Middle frontal gyrus (tissue), 1 donor: Measurements from ENCODE around the gene AFG1L.
"Not testable (repeated sequence)": the region's sequence is repeated elsewhere in the genome, so short reads cannot be mapped to it uniquely, and the experiment has no call there.

ENCODE experiments used
- DNase-seq: peaks from one replicate; pipeline ENCODE4 v3.0.0-alpha.2; 2015; ENCODE audit warnings: low spot score; ENCODE audit errors: extremely low spot score

The AFG1L gene

GRCh38 chr6:108294727-108295625 is at the start of gene AFG1L:
TSS of gene AFG1L (plus strand) at chr6:108295054. CDS start at chr6:108295080, 26 bp downstream.
- peak; percentile 75 for DNase-seq

GRCh38 chr6:108245095-108245494 is 49.8 kb upstream of the AFG1L start:
- DNase-seq, result not testable (repeated sequence)

GRCh38 chr6:108247965-108248536 is 46.8 kb upstream of the AFG1L start:
- DNase-seq, result no peak

- no peak for DNase-seq
Measured at GRCh38 chr6:108250240-108250866, 44.5 kb upstream of the AFG1L start.

GRCh38 chr6:108251252-108251651 is 43.6 kb upstream of the AFG1L start:
- DNase-seq, result no peak

GRCh38 chr6:108252055-108252454 is 42.8 kb upstream of the AFG1L start:
- DNase-seq, result no peak

- DNase-seq, result no peak
Measured at GRCh38 chr6:108253241-108253640, 41.6 kb upstream of the AFG1L start.

GRCh38 chr6:108254433-108255410 is 40.1 kb upstream of the AFG1L start:
- DNase-seq, result no peak

- no peak for DNase-seq
Measured at GRCh38 chr6:108260126-108260808, 34.6 kb upstream of the AFG1L start.

- DNase-seq, result peak; percentile 81
Measured at GRCh38 chr6:108260809-108261569, 33.9 kb upstream of the AFG1L start, which contains the start of gene SNX3. TSS of gene SNX3 (minus strand) at chr6:108261040. CDS start at chr6:108260921, 119 bp downstream.

GRCh38 chr6:108263371-108263770 is 31.5 kb upstream of the AFG1L start:
- DNase-seq, result no peak

GRCh38 chr6:108268845-108269244 is 26.0 kb upstream of the AFG1L start:
- DNase-seq, result no peak

GRCh38 chr6:108269955-108270354 is 24.9 kb upstream of the AFG1L start:
- not testable (repeated sequence) for DNase-seq

GRCh38 chr6:108274546-108274945 is 20.3 kb upstream of the AFG1L start:
- no peak for DNase-seq

- no peak for DNase-seq
Measured at GRCh38 chr6:108275976-108276375, 18.9 kb upstream of the AFG1L start.

GRCh38 chr6:108277295-108277694 is 17.6 kb upstream of the AFG1L start:
- no peak for DNase-seq

GRCh38 chr6:108277831-108278230 is 17.0 kb upstream of the AFG1L start:
- no peak for DNase-seq

- no peak for DNase-seq
Measured at GRCh38 chr6:108285381-108285780, 9.5 kb upstream of the AFG1L start.

- DNase-seq, result no peak
Measured at GRCh38 chr6:108286366-108286765, 8.5 kb upstream of the AFG1L start.

- DNase-seq, result no peak
Measured at GRCh38 chr6:108287373-108287772, 7.5 kb upstream of the AFG1L start.
